GM23338 (cell line): ENCODE data around the gene SLC35G2. TPM values are rescaled to one million over a fixed set of nuclear protein-coding genes. Genes with fewer than 3 reads are reported as not detected.

Source experiments
- EZH2phosphoT487 ChIP-seq: fragments of 200-600 bp; sonication (generic); IDR thresholded peaks from one replicate; pipeline ENCODE4 v1.8.1; 2018; ENCODE audit warnings: antibody characterized with exemption; ENCODE audit not compliant: unreplicated experiment
- REST ChIP-seq: IDR thresholded peaks from one replicate; pipeline ENCODE4 v1.6.1; 2018; ENCODE audit warnings: antibody characterized with exemption; ENCODE audit not compliant: unreplicated experiment
- STAT1 ChIP-seq: IDR thresholded peaks from one replicate; pipeline ENCODE4 v1.6.1; 2016; ENCODE audit warnings: antibody characterized with exemption; ENCODE audit not compliant: unreplicated experiment
- polyA plus RNA-seq: library from polyadenylated mRNA; unstranded; fragments of >200 nt; fragmentation: Nextera tagmentation; extraction: Ambion mirVana; gene quantifications from 2 replicates; pipeline ENCODE4 v1.2.1, GENCODE V29; 2016
- total RNA-seq: library from RNA; depleted of rRNA; stranded (reverse); fragments of >200 nt; shearing (Covaris generic); gene quantifications from 2 replicates; pipeline ENCODE4 v1.2.3, GENCODE V29; 2014; rRNA removed

SLC35G2 gene
- total and polyA plus RNA-seq, 2 experiments from 2014 or later = 6.8 to 8.8 TPM

GRCh38 chr3:136904746-136905145 lies 85.8 kb downstream of the SLC35G2 start (continued):
- TF ChIP-seq REST (no peak), STAT1 (no peak), EZH2phosphoT487 (no peak)

Other genes starting within 250 kb of the SLC35G2 start
- gene STAG1, start 66.7 kb upstream of the SLC35G2 start, total RNA-seq = 21.9 and 23.7 TPM in 2 replicates
- gene STAG1, start 66.7 kb upstream of the SLC35G2 start, polyA plus RNA-seq = 7.6 and 9.0 TPM in 2 replicates
- gene NCK1, start 43.1 kb downstream of the SLC35G2 start, total RNA-seq = 27.1 and 28.4 TPM in 2 replicates
- gene NCK1, start 43.1 kb downstream of the SLC35G2 start, polyA plus RNA-seq = 18.6 and 28.7 TPM in 2 replicates
- 2.1 and 4.6 TPM in 2 replicates for gene IL20RB, start 138.9 kb downstream of the SLC35G2 start, total RNA-seq
- 1.7 TPM in 2 replicates for gene IL20RB, start 138.9 kb downstream of the SLC35G2 start, polyA plus RNA-seq